Left lung (tissue), 14 donors: ENCODE results near the gene RPUSD3. TPM values are rescaled to one million over a fixed set of nuclear protein-coding genes. Genes with fewer than 3 reads are reported as not detected.

Experiments used
- ATAC-seq: fragments of 200-7000 bp; cut with Tn5 transposase; one replicate; pipeline ENCODE4 v1.9.1; 2020; ENCODE audit warnings: moderate library complexity
- DNase-seq, 4 donors: peaks; one replicate each; pipeline ENCODE4 v3.0.0-alpha.2; 2013 to 2020
- H3K27ac ChIP-seq, 2 donors: fragments of 200-600 bp; sonication (generic) in 1 of 2; one replicate each; pipeline versions ENCODE4 v1.5.0 to v1.8.0; 2020 to 2021
- H3K27me3 ChIP-seq, 2 donors: fragments of 200-600 bp; sonication (generic) in 1 of 2; one replicate each; pipeline versions ENCODE4 v1.5.0 to v1.8.0; 2020 to 2021
- H3K36me3 ChIP-seq, 2 donors: fragments of 200-600 bp; sonication (generic) in 1 of 2; one replicate each; pipeline versions ENCODE4 v1.5.0 to v1.8.0; 2020 to 2021
- H3K4me1 ChIP-seq, 2 donors: fragments of 200-600 bp; one replicate each; pipeline ENCODE4 v1.8.0; 2021
- H3K4me3 ChIP-seq, 2 donors: fragments of 200-600 bp; sonication (generic) in 1 of 2; one replicate each; pipeline versions ENCODE4 v1.5.0 to v1.8.0; 2020 to 2021; ENCODE audit warnings: mild to moderate bottlenecking in 1 of 2
- H3K9me3 ChIP-seq, 2 donors: fragments of 200-600 bp; sonication (generic) in 1 of 2; one replicate each; pipeline versions ENCODE4 v1.5.0 to v1.8.0; 2020 to 2021
- CTCF ChIP-seq, 2 donors: fragments of 200-600 bp; sonication (generic) in 1 of 2; IDR thresholded peaks; one replicate each; pipeline versions ENCODE4 v1.5.0 to v1.8.0; 2021; ENCODE audit warnings: antibody characterized with exemption in 2 of 2
- intact Hi-C, 2 donors: fragments of 100-400 bp; cut with DNase I; formaldehyde crosslinking; loops; one replicate each; pipeline versions ENCODE4 v1.11.2 to v1.14.2; 2022
- long read RNA-seq, 12 donors: library from polyadenylated mRNA in 2 of 12; unstranded in 2 of 12; transcript quantifications; one replicate each; pipeline ENCODE4 v2.0.0 and lab custom pipeline, GENCODE V29; 2019 to 2026
- polyA plus RNA-seq, 6 donors: library from polyadenylated mRNA; unstranded; fragments of 120-200 nt; gene quantifications; one replicate each; pipeline ENCODE4 v1.2.1, GENCODE V29; 2013; ENCODE audit not compliant: insufficient read length in 6 of 6
- total RNA-seq, 2 donors: library from RNA; stranded (reverse); fragmentation: NEBNext Ultra II Directional; extraction: Animal tissue kit (Norgen Biotek cat#: 25700); gene quantifications; one replicate each; pipeline ENCODE4 v1.2.1, GENCODE V29; 2021
- donor health status: DM: no; HTN: yes; CAD: no.
- donor health status: DM: no; HTN: no; CAD: no.

RPUSD3 gene
- total RNA-seq, result 10 to 100 TPM; 29.6 to 35.3 TPM
- polyA plus RNA-seq, result 10 to 100 TPM; 31.3 to 43.1 (median 37.6) TPM
- long read RNA-seq, donor 1, transcript RPUSD3-201 (9 exons, 1,225 nt), result major isoform, 16 of 27 reads
- long read RNA-seq, donor 1, transcript RPUSD3-216 (4 exons, 2,491 nt), result minor isoform, 9 of 27 reads
- long read RNA-seq, donor 1, partial matches to known transcripts, result 0 of 27 reads
- long read RNA-seq, donor 1, other reads (novel, unspliced or antisense), result 0 of 27 reads
- long read RNA-seq, donor 2, transcript RPUSD3-201 (9 exons, 1,225 nt), result major isoform, 11 of 16 reads
- long read RNA-seq, donor 2, partial matches to known transcripts, result 0 of 16 reads
- long read RNA-seq, donor 2, other reads (novel, unspliced or antisense), result 0 of 16 reads
- long read RNA-seq, donor 3, transcript RPUSD3-201 (9 exons, 1,225 nt), result major isoform, 12 of 21 reads
- long read RNA-seq, donor 3, transcript RPUSD3-216 (4 exons, 2,491 nt), result minor isoform, 5 of 21 reads
- long read RNA-seq, donor 3, partial matches to known transcripts, result 0 of 21 reads
- long read RNA-seq, donor 3, other reads (novel, unspliced or antisense), result 0 of 21 reads
- long read RNA-seq, donor 4, transcript RPUSD3-201 (9 exons, 1,225 nt), result major isoform, 26 of 41 reads
- long read RNA-seq, donor 4, transcript RPUSD3-216 (4 exons, 2,491 nt), result minor isoform, 10 of 41 reads
- long read RNA-seq, donor 4, partial matches to known transcripts, result 0 of 41 reads
- long read RNA-seq, donor 4, other reads (novel, unspliced or antisense), result 3 of 41 reads
- long read RNA-seq, donor 5, transcript RPUSD3-201 (9 exons, 1,225 nt), result major isoform, 13 of 23 reads
- long read RNA-seq, donor 5, transcript RPUSD3-216 (4 exons, 2,491 nt), result minor isoform, 6 of 23 reads
- long read RNA-seq, donor 5, partial matches to known transcripts, result 0 of 23 reads
- long read RNA-seq, donor 5, other reads (novel, unspliced or antisense), result 0 of 23 reads
- long read RNA-seq, donor 6, transcript RPUSD3-216 (4 exons, 2,491 nt), result minor isoform, 6 of 27 reads
- long read RNA-seq, donor 6, transcript RPUSD3-201 (9 exons, 1,225 nt), result major isoform, 21 of 27 reads
- long read RNA-seq, donor 6, partial matches to known transcripts, result 0 of 27 reads
- long read RNA-seq, donor 6, other reads (novel, unspliced or antisense), result 0 of 27 reads
- long read RNA-seq, donor 7, transcript RPUSD3-201 (9 exons, 1,225 nt), result major isoform, 7 of 9 reads
- long read RNA-seq, donor 7, partial matches to known transcripts, result 0 of 9 reads
- long read RNA-seq, donor 7, other reads (novel, unspliced or antisense), result 0 of 9 reads
- long read RNA-seq, donor 8, transcript RPUSD3-201 (9 exons, 1,225 nt), result major isoform, 8 of 13 reads
- long read RNA-seq, donor 8, partial matches to known transcripts, result 0 of 13 reads
- long read RNA-seq, donor 8, other reads (novel, unspliced or antisense), result 0 of 13 reads
- long read RNA-seq, donor 9, result 0 reads
- long read RNA-seq, donor 10, transcript RPUSD3-216 (4 exons, 2,491 nt), result minor isoform, 11 of 95 reads
- long read RNA-seq, donor 10, transcript RPUSD3-201 (9 exons, 1,225 nt), result major isoform, 65 of 95 reads
- long read RNA-seq, donor 10, partial matches to known transcripts, result 5 of 95 reads
- long read RNA-seq, donor 10, other reads (novel, unspliced or antisense), result 14 of 95 reads
- long read RNA-seq, donor 11, transcript RPUSD3-216 (4 exons, 2,491 nt), result major isoform, 11 of 25 reads
- long read RNA-seq, donor 11, transcript RPUSD3-201 (9 exons, 1,225 nt), result major isoform, 11 of 25 reads
- long read RNA-seq, donor 11, partial matches to known transcripts, result 0 of 25 reads
- long read RNA-seq, donor 11, other reads (novel, unspliced or antisense), result 0 of 25 reads
- long read RNA-seq, donor 12, transcript RPUSD3-201 (9 exons, 1,225 nt), result major isoform, 9 of 17 reads
- long read RNA-seq, donor 12, transcript RPUSD3-216 (4 exons, 2,491 nt), result minor isoform, 6 of 17 reads
- long read RNA-seq, donor 12, partial matches to known transcripts, result 0 of 17 reads
- long read RNA-seq, donor 12, other reads (novel, unspliced or antisense), result 0 of 17 reads

GRCh38 chr3:9843715-9844438, at the start of gene RPUSD3:
TSS of gene RPUSD3 (minus strand) at chr3:9844008. CDS start at chr3:9843990, 18 bp downstream.
- intact Hi-C loops, result no loop called here
- Histone ChIP-seq H3K4me1 (peaks cover 10 to 21% of the 10 kb centered on the region in 2 donors), H3K9me3 (no peaks in the 10 kb centered on the region), H3K36me3 (peaks cover 0 to 30% of the 10 kb centered on the region in 2 donors), H3K4me3 (peak within 1 kb of the TSS; percentile 79 to 82), H3K27ac (peak within 1 kb of the TSS; percentile 74 to 79), H3K27me3 (no peaks in the 10 kb centered on the region)
- DNase-seq (peak; percentile 98 to 99 (median 98)), ATAC-seq (peak; percentile 99)
- no peak for TF ChIP-seq CTCF (IDR thresholded peaks at IDR 0.05)

- Histone ChIP-seq H3K27ac (peak overlapping the region; percentile 93 to 94), H3K9me3 (no peaks in the 10 kb centered on the region), H3K36me3 (peaks cover 0 to 20% of the 10 kb centered on the region in 2 donors), H3K27me3 (no peaks in the 10 kb centered on the region), H3K4me3 (peak overlapping the region; percentile 95 to 98), H3K4me1 (peaks cover 7 to 33% of the 10 kb centered on the region in 2 donors)
- intact Hi-C loops, result no loop called here
- no peak for ATAC-seq
- no peak for DNase-seq
- TF ChIP-seq CTCF (IDR thresholded peaks at IDR 0.05), result no peak
These were observed 47.3 kb upstream of the RPUSD3 start for GRCh38 chr3:9891072-9891622.

- Histone ChIP-seq H3K36me3 (peaks cover 0 to 20% of the 10 kb centered on the region in 2 donors), H3K9me3 (no peaks in the 10 kb centered on the region), H3K27me3 (no peaks in the 10 kb centered on the region), H3K4me1 (peaks cover 7 to 33% of the 10 kb centered on the region in 2 donors), H3K4me3 (peak within 1 kb of the TSS; percentile 95 to 98), H3K27ac (peak within 1 kb of the TSS; percentile 93 to 94)
- peak; percentile 99 for ATAC-seq
- intact Hi-C loops, result no loop called here
- TF ChIP-seq CTCF (IDR thresholded peaks at IDR 0.05), result peak in 1 of 2 donors; percentile 6
- peak; percentile 90 to 95 (median 91) for DNase-seq
These were observed 46.7 kb upstream of the RPUSD3 start, which contains the start of gene JAGN1 for GRCh38 chr3:9890249-9891071. TSS of gene JAGN1 (plus strand) at chr3:9890610. CDS start at chr3:9890723, 113 bp downstream.
